ENCODE measurements around the gene SNRNP25. TPM values are rescaled to one million over a fixed set of nuclear protein-coding genes. Genes with fewer than 3 reads are reported as not detected.

SNRNP25 gene
- total and polyA plus RNA-seq, 2 of the 8 experiments (the other 6 are each of a cell fraction or from before 2014, with no cell fraction given), result 53.0 to 58.4 TPM

GRCh38 chr16:38941-39892, 14.4 kb upstream of the SNRNP25 start:
- no peaks in the 10 kb centered on the region for H3K79me2 ChIP-seq (ENCODE audit: control insufficient read depth in 1 of 2, insufficient read depth in 2 of 2, low read length in 2 of 2)
- H3K4me1 ChIP-seq (replicated peaks in 1 of 4; ENCODE audit: control insufficient read depth in 3 of 4, insufficient read depth in 4 of 4, low read length in 3 of 4), result no peaks in the 10 kb centered on the region; a peak in 1 of 7 replicates
- DNase-seq (ENCODE audit: low read depth in 1 of 2, low spot score in 2 of 2) (no peak), FAIRE-seq (no peak)
- WGBS, 2 experiments (ENCODE audit: extremely low coverage in 1 of 2, insufficient coverage in 1 of 2, insufficient read length in 1 of 2, insufficient replicate concordance in 2 of 2, low coverage in 1 of 2, low lambda C conversion rate in 2 of 2, missing lambda C conversion rate in 1 of 2), result 92% methylated on average over 12 of the region's 13 CpGs; no CpG with 5 or more reads in 1 of the 2 experiments
- peaks cover under 1% of the 10 kb centered on the region; the same call in 1 of the 2 replicates for H3K23me2 ChIP-seq (ENCODE audit: low read depth, low read length)
- H2BK12ac ChIP-seq (ENCODE audit: low read depth, low read length), result no peak overlapping the region
- H3K4me2 ChIP-seq (ENCODE audit: insufficient read depth in 1 of 2, low read depth in 2 of 2, low read length in 2 of 2), result no peak overlapping the region
- no peak overlapping the region for H4K91ac ChIP-seq (replicated peaks; ENCODE audit: insufficient read length, low read length)
- no peak overlapping the region for H3K56ac ChIP-seq (replicated peaks; ENCODE audit: insufficient read length, low read depth, low read length)
- POLR2A ChIA-PET (ENCODE audit: partially characterized antibody), result interaction anchor here (1.0 to 1.5 kb wide), 7 partner anchors 10 to 55 kb away, joined by 3 to 5 read pairs (median 4); partner anchors contain the start of genes MPG and POLR3K
- no peak overlapping the region for H3K9ac ChIP-seq (replicated peaks in 1 of 4; ENCODE audit: extremely low read depth in 1 of 4, low read depth in 3 of 4, low read length in 3 of 4)
- no peak overlapping the region for H2AK5ac ChIP-seq (ENCODE audit: low read depth, low read length)
- no peak overlapping the region for H2BK5ac ChIP-seq (ENCODE audit: low read depth, low read length)
- no peak overlapping the region for H2BK15ac ChIP-seq (ENCODE audit: low read length)
- no peak overlapping the region for H3K4ac ChIP-seq (replicated peaks; ENCODE audit: insufficient read length, low read depth, low read length)
- TF ChIP-seq TBP (IDR thresholded peaks at IDR 0.05; ENCODE audit: low read depth, low read length) (0 out of 2 replicates have a peak, but pooled peaks have one; percentile 22), EGR1 (IDR thresholded peaks at IDR 0.05; ENCODE audit: borderline replicate concordance, low read depth, low read length) (no peak)
- H3K23ac ChIP-seq (ENCODE audit: insufficient read length), result no peak overlapping the region
- no peak overlapping the region for H2BK20ac ChIP-seq (ENCODE audit: low read length)
- H3K9me3 ChIP-seq (ENCODE audit: insufficient read depth in 2 of 2, low read depth in 1 of 2, low read length in 1 of 2), result no peaks in the 10 kb centered on the region; a peak in 1 of 4 replicates
- H4K20me1 ChIP-seq (replicated peaks in 1 of 2; ENCODE audit: control insufficient read depth in 1 of 2, insufficient read depth in 2 of 2, low read length in 2 of 2), result peaks cover 0 to 16% of the 10 kb centered on the region in 2 experiments
- H3K4me3 ChIP-seq (ENCODE audit: extremely low read depth in 1 of 4, insufficient read depth in 2 of 4, low read depth in 3 of 4, low read length in 4 of 4), result no peak overlapping the region
- no peak overlapping the region; the same call in 1 of the 2 replicates for H3K27ac ChIP-seq (ENCODE audit: low read depth, low read length)
- no peak overlapping the region; the same call in none of the 2 replicates for H4K8ac ChIP-seq (ENCODE audit: extremely low read depth, insufficient read depth, low read length)
- H3K36me3 ChIP-seq (ENCODE audit: control insufficient read depth in 2 of 4, insufficient read depth in 4 of 4, low read length in 3 of 4), result peaks cover 12 to 32% (median 27%) of the 10 kb centered on the region in 4 experiments; a peak in 7 of 8 replicates
- H2AFZ ChIP-seq (ENCODE audit: low read length), result no peak overlapping the region
- no peak overlapping the region for H3K18ac ChIP-seq (ENCODE audit: extremely low read depth, low read length)
- H2BK120ac ChIP-seq (replicated peaks; ENCODE audit: low read depth, low read length), result no peak overlapping the region
- H3K79me1 ChIP-seq (ENCODE audit: low read depth, low read length), result peaks cover 2% of the 10 kb centered on the region; the same call in 1 of the 2 replicates
- no peak overlapping the region for H4K5ac ChIP-seq (ENCODE audit: insufficient read length, low read depth, low read length)
- no peaks in the 10 kb centered on the region for H3K27me3 ChIP-seq (replicated peaks in 1 of 4; ENCODE audit: control insufficient read depth in 3 of 4, extremely low read depth in 1 of 4, insufficient read depth in 3 of 4, low read length in 3 of 4)
- CTCF ChIA-PET (ENCODE audit: partially characterized antibody), result interaction anchor here (1.4 kb wide), 2 partner anchors 30 to 78 kb away, joined by 4 to 6 read pairs; no protein-coding TSS in a partner anchor
- H3K14ac ChIP-seq (ENCODE audit: insufficient read length), result no peak overlapping the region
